HepG2 (cell line): ENCODE results near the gene EGLN2. TPM values are rescaled to one million over a fixed set of nuclear protein-coding genes. Genes with fewer than 3 reads are reported as not detected.
A peak's percentile ranks its signal among the peaks of the same experiment; 100 is the strongest.

ENCODE experiments used
- ATAC-seq: fragments of 200-7000 bp; cut with Tn5 transposase; 3 replicates; pipeline ENCODE4 v1.9.1; 2020; ENCODE audit warnings: mild to moderate bottlenecking, moderate library complexity
- BruUV-seq: library from RNA; stranded (reverse); fragments of 400-500 nt; replicated peaks from 2 replicates; lab custom pipeline; 2021; lab: Mats Ljungman, UMichigan
- CTCF ChIA-PET: fragments of 300-600 bp; formaldehyde crosslinking; extraction: SDS; loops from one replicate; lab custom pipeline; 2021; ENCODE audit warnings: low total read pairs, inconsistent platforms, low intra/inter-chr PET ratio; lab: Yijun Ruan, JAX
- POLR2A ChIA-PET: fragments of 350-600 bp; sonication (Branson Sonifier 250); formaldehyde crosslinking; loops from one replicate; lab custom pipeline; 2020; ENCODE audit warnings: antibody characterized with exemption, inconsistent platforms; lab: Yijun Ruan, JAX
- DNase-seq: peaks from one replicate; pipeline ENCODE4 v3.0.0-alpha.2; 2015; ENCODE audit warnings: low spot score
- FAIRE-seq: peaks from 3 replicates; lab custom pipeline; 2011; peaks lifted over from hg19 to GRCh38; lab: Jason Lieb, UNC
- H2AFZ ChIP-seq: one replicate; pipeline ENCODE4 v1.6.1; 2011; ENCODE audit warnings: low read length, inconsistent platforms
- H3K27ac ChIP-seq: fragments of 300-600 bp; 3 replicates; pipeline ENCODE4 v1.8.0; 2011; ENCODE audit warnings: mixed run types, mild to moderate bottlenecking, mixed read lengths, low read length, inconsistent platforms; ENCODE audit not compliant: insufficient read depth; ENCODE audit errors: extremely low read length
- H3K27me3 ChIP-seq, 2 experiments: fragments of 200-600 bp in 1 of 2; 2 replicates in 1 of 2; 3 replicates in 1 of 2; pipeline versions ENCODE4 v1.6.0 to v1.8.0; 2011; ENCODE audit warnings: low read length in 2 of 2, mild to moderate bottlenecking in 2 of 2, moderate library complexity in 2 of 2, inconsistent platforms in 1 of 2; ENCODE audit not compliant: insufficient read depth in 2 of 2, control insufficient read depth in 1 of 2
- H3K36me3 ChIP-seq, 2 experiments: fragments of 200-600 bp in 1 of 2; replicated peaks in 1 of 2; 2 replicates in 1 of 2; 3 replicates in 1 of 2; pipeline versions ENCODE4 v1.5.1 to v1.8.0; 2011; ENCODE audit warnings: low read length in 2 of 2, inconsistent platforms in 1 of 2; ENCODE audit not compliant: insufficient read depth in 2 of 2, control insufficient read depth in 1 of 2
- H3K4me1 ChIP-seq: 2 replicates; pipeline ENCODE4 v1.5.1; 2012; ENCODE audit warnings: low read length, inconsistent platforms; ENCODE audit not compliant: insufficient read depth
- H3K4me2 ChIP-seq: 2 replicates; pipeline ENCODE4 v1.6.0; 2011; ENCODE audit warnings: low read depth, low read length, inconsistent platforms
- H3K4me3 ChIP-seq, 3 experiments: fragments of 200-600 bp in 1 of 3; sonication (generic), shearing (Covaris generic) in 1 of 3; replicated peaks in 1 of 3; 2 replicates each; pipeline ENCODE4 v1.5.1; 2011 to 2016; ENCODE audit warnings: low read length in 3 of 3, inconsistent platforms in 2 of 3, low read depth in 2 of 3, mild to moderate bottlenecking in 2 of 3, control low read depth in 1 of 3, mixed read lengths in 1 of 3; ENCODE audit not compliant: insufficient read depth in 1 of 3
- H3K79me2 ChIP-seq: one replicate; pipeline ENCODE4 v1.6.1; 2011; ENCODE audit warnings: low read length, inconsistent platforms; ENCODE audit not compliant: insufficient read depth
- H3K9ac ChIP-seq: 2 replicates; pipeline ENCODE4 v1.6.0; 2011; ENCODE audit warnings: mild to moderate bottlenecking, low read depth, low read length, inconsistent platforms; ENCODE audit not compliant: insufficient read depth
- H3K9me3 ChIP-seq: 2 replicates; pipeline ENCODE4 v1.5.1; 2012; ENCODE audit warnings: mild to moderate bottlenecking, low read length
- H4K20me1 ChIP-seq: 2 replicates; pipeline ENCODE4 v1.6.0; 2011; ENCODE audit warnings: inconsistent platforms, mild to moderate bottlenecking, low read length, moderate library complexity; ENCODE audit not compliant: insufficient read depth
- FLYWCH1 ChIP-seq: sonication (generic); formaldehyde crosslinking; IDR thresholded peaks from 2 replicates; pipeline ENCODE4 v1.8.1; 2023; ENCODE audit warnings: mild to moderate bottlenecking, missing genetic modification reagents
- KLF12 ChIP-seq: sonication (generic); formaldehyde crosslinking; IDR thresholded peaks from 2 replicates; pipeline ENCODE4 v1.4.0; 2020; ENCODE audit warnings: missing genetic modification reagents, borderline replicate concordance
- MLX ChIP-seq: IDR thresholded peaks from 2 replicates; pipeline ENCODE4 v1.6.1; 2016
- NCOA2 ChIP-seq: sonication (generic); formaldehyde crosslinking; IDR thresholded peaks from 2 replicates; pipeline ENCODE4 v1.8.0; 2022; ENCODE audit warnings: inconsistent platforms
- PAX8 ChIP-seq: sonication (generic); formaldehyde crosslinking; IDR thresholded peaks from 2 replicates; pipeline ENCODE4 v1.8.0; 2022; ENCODE audit warnings: mild to moderate bottlenecking, missing genetic modification reagents, borderline replicate concordance
- PRDM4 ChIP-seq: sonication (generic); formaldehyde crosslinking; IDR thresholded peaks from 2 replicates; pipeline ENCODE4 v1.9.0; 2021; ENCODE audit warnings: missing genetic modification reagents, borderline replicate concordance
- RNF219 ChIP-seq: sonication (generic); formaldehyde crosslinking; IDR thresholded peaks from 2 replicates; pipeline ENCODE4 v1.5.0; 2020; ENCODE audit warnings: mild to moderate bottlenecking, missing genetic modification reagents
- RXRA ChIP-seq: sonication (generic); formaldehyde crosslinking; IDR thresholded peaks from 2 replicates; pipeline ENCODE4 v1.5.1; 2020; ENCODE audit warnings: missing genetic modification reagents
- SIN3B ChIP-seq: fragments of 150-350 bp; IDR thresholded peaks from 2 replicates; pipeline ENCODE4 v1.6.1; 2014; ENCODE audit warnings: low read length
- SRY ChIP-seq: sonication (generic); formaldehyde crosslinking; IDR thresholded peaks from 2 replicates; pipeline ENCODE4 v1.8.0; 2022; ENCODE audit warnings: mild to moderate bottlenecking, missing genetic modification reagents
- SUZ12 ChIP-seq: fragments of 150-350 bp; IDR thresholded peaks from 2 replicates; pipeline ENCODE4 v1.6.1; 2014; ENCODE audit warnings: low read depth, low read length
- ZNF263 ChIP-seq: sonication (generic); formaldehyde crosslinking; IDR thresholded peaks from 2 replicates; pipeline ENCODE4 v1.4.0; 2020; ENCODE audit warnings: missing genetic modification reagents
- ZNF446 ChIP-seq: sonication (generic); formaldehyde crosslinking; IDR thresholded peaks from 2 replicates; pipeline ENCODE4 v1.5.0; 2020; ENCODE audit warnings: mild to moderate bottlenecking, missing genetic modification reagents
- ZNF556 ChIP-seq: sonication (generic); formaldehyde crosslinking; IDR thresholded peaks from 2 replicates; pipeline ENCODE4 v1.4.0; 2020; ENCODE audit warnings: mild to moderate bottlenecking, missing genetic modification reagents, borderline replicate concordance
- ZNF562 ChIP-seq: sonication (generic); formaldehyde crosslinking; IDR thresholded peaks from 2 replicates; pipeline ENCODE4 v1.8.0; 2022; ENCODE audit warnings: missing genetic modification reagents, borderline replicate concordance
- ZNF816 ChIP-seq: sonication (generic); formaldehyde crosslinking; IDR thresholded peaks from 2 replicates; pipeline ENCODE4 v1.8.0; 2022; ENCODE audit warnings: missing genetic modification reagents, mild to moderate bottlenecking, borderline replicate concordance
- WGBS: methylation state at CpG from one replicate; pipeline ENCODE4 v1.1.6; 2017; ENCODE audit warnings: low lambda C conversion rate; 5-methylcytosine and 5-hydroxymethylcytosine counted together
- in situ Hi-C: cut with HindIII; loops from 2 replicates; pipeline ENCODE4 v1.10.0; 2017; ENCODE audit warnings: low pct_unique_long_range_greater_than_20kb; ENCODE audit not compliant: extremely low pct_ligation_motif_present
- intact Hi-C: fragments of 100-400 bp; cut with micrococcal nuclease; formaldehyde crosslinking; loops from one replicate; pipeline ENCODE4 v1.10.0; 2022; ENCODE audit not compliant: unreplicated experiment
- polyA plus RNA-seq, 8 experiments: library from polyadenylated mRNA; depleted of rRNA in 3 of 8; stranded (reverse) in 7 of 8; unstranded in 1 of 8; fragments of >200 nt; fragmentation: Illumina TruSeq in 4 of 8; extraction: Trizol in 4 of 8; gene quantifications; 2 replicates each; pipeline versions ENCODE4 v1.2.1 to v1.2.3, GENCODE V29; 2011 to 2016; ENCODE audit warnings: low read depth in 4 of 8, missing spikeins in 1 of 8, mixed read lengths in 1 of 8; ENCODE audit not compliant: insufficient read depth in 1 of 8
- total RNA-seq, 5 experiments: library from RNA; depleted of rRNA; stranded (reverse); fragments of >200 nt; fragmentation: Illumina TruSeq; extraction: Trizol; gene quantifications; 2 replicates each; pipeline ENCODE4 v1.2.3, GENCODE V29; 2016; ENCODE audit warnings: low read depth in 1 of 5

EGLN2 gene
- total and polyA plus RNA-seq, 2 of the 13 experiments (the other 11 are each of a cell fraction or from before 2014, with no cell fraction given), result 16.5 to 40.8 TPM

- in situ Hi-C loops, result loop anchor here (5.0 kb wide), 2 partner anchors 34 to 56 kb away; partner anchors contain the start of genes COQ8B and ITPKC
- intact Hi-C loops, result loop anchor here (1.0 to 2.0 kb wide), 2 partner anchors 32 to 47 kb away; no protein-coding TSS in a partner anchor
- CTCF ChIA-PET, result no interaction called here
- ATAC-seq (peak; percentile 85), DNase-seq (peak; percentile 97), FAIRE-seq (no peak)
- Histone ChIP-seq H3K79me2 (peaks cover 55% of the 10 kb centered on the region), H3K27ac (peak within 1 kb of the TSS; percentile 95), H3K4me2 (peak within 1 kb of the TSS; percentile 99), H3K9me3 (no peaks in the 10 kb centered on the region), H3K9ac (peak within 1 kb of the TSS; percentile 96), H3K4me3 (peak within 1 kb of the TSS; percentile 73 to 89 (median 74)), H2AFZ (no peak within 1 kb of the TSS), H3K4me1 (peaks cover 68% of the 10 kb centered on the region), H3K27me3 (no peaks in the 10 kb centered on the region; a peak in 1 of 5 replicates), H3K36me3 (peaks cover under 1 to 8% of the 10 kb centered on the region in 2 experiments; a peak in 4 of 5 replicates), H4K20me1 (peaks cover 22% of the 10 kb centered on the region)
- POLR2A ChIA-PET, result interaction anchor here (0.7 to 7.8 kb wide), 30 partner anchors 9 to 1531 kb away, joined by 3 to 90 read pairs (median 5); partner anchors contain the start of genes COQ8B, EGLN2, ITPKC and MIA
- under 1% methylated on average over 19 of the region's 46 CpGs for WGBS
- no TSS peak for BruUV-seq
- TF ChIP-seq RNF219 (CRISPR knock-in tag), result no peak
- TF ChIP-seq SIN3B, result no peak
- no peak for TF ChIP-seq ZNF446 (CRISPR knock-in tag)
- no peak for TF ChIP-seq PAX8 (CRISPR knock-in tag)
- no peak for TF ChIP-seq FLYWCH1 (CRISPR knock-in tag)
- TF ChIP-seq ZNF263 (CRISPR knock-in tag), result no peak; the same call in 1 of the 2 replicates
- TF ChIP-seq SRY (CRISPR knock-in tag), result no peak
- no peak for TF ChIP-seq RXRA (CRISPR knock-in tag)
- no peak for TF ChIP-seq ZNF556 (CRISPR knock-in tag)
- peak; percentile 33; the same call in 1 of the 2 replicates for TF ChIP-seq SUZ12
- 0 out of 2 replicates have a peak, but pooled peaks have one; percentile 59 for TF ChIP-seq ZNF816 (CRISPR knock-in tag)
- no peak for TF ChIP-seq PRDM4
- no peak for TF ChIP-seq MLX (CRISPR knock-in tag)
- no peak; the same call in 1 of the 2 replicates for TF ChIP-seq NCOA2
- 0 out of 2 replicates have a peak, but pooled peaks have one; percentile 66 for TF ChIP-seq KLF12
- no peak for TF ChIP-seq ZNF562 (CRISPR knock-in tag)
Observed at GRCh38 chr19:40750874-40751537, 48.0 kb upstream of the EGLN2 start, which contains the start of gene SNRPA. TSS of gene SNRPA (plus strand) at chr19:40751203. CDS start at chr19:40751409, 206 bp downstream.
